Measurements from ENCODE around the gene TMSB4X.
A peak's percentile ranks its signal among the peaks of the same experiment; 100 is the strongest.
"Not testable (repeated sequence)": the region's sequence is repeated elsewhere in the genome, so short reads cannot be mapped to it uniquely, and the experiment has no call there.

TMSB4X gene

DNA sequence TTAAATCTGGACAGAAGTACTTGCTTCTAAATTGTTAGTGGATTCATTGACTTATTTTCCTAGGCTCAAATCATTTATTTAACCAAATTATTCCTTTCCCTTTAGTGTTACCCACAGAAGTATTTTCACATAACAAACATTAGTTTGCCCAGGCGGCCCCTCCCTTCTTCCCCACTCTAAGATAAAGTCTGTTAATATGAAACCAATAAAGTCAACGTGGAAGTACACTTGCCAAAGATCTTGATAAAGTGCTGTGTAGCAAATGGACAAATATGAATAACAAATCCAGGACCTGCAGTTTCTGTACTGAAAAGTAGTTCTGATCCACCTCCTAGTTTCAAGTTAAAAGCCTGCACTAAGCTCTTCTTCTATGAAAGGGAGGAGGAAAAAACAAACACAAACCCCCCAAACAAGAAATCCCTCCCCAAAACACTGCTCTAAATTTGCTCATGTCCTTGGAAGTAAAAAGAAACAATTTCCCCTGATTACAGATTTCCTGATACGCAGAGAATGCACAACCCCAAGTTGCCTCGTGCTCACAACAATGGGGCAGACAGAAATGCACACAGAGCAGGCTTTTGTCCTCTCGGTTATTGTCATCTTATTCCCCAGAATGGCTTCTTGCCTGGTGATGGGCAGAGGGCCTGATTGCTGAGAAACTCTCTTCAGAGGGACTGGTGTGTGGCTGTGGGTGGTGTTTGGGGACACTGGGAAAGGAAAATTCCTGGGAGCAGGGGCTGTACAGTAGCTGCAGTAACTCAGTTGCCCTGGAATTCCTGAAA is 23.2 kb downstream of the TMSB4X start:
- no peak for DNase-seq

DNA sequence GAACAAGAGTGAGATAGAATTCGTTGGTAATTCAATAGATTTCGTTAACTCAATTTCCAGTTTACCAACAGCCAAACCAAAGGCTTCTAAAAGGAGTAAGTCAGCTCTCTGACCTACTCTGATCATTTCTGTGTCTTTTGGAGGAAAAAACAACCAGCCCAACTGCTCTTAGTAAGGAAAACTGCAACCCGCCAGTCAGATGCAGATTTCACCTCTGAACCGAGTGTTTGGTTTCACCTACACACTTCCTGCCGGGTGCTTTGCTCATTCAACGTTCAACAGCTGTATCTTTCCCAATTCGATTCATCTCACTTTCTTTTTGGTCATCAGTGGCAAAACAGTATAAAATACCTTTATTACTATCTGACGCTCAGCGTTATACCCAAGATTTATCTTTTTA is 24.5 kb downstream of the TMSB4X start:
- DNase-seq = no peak

DNA sequence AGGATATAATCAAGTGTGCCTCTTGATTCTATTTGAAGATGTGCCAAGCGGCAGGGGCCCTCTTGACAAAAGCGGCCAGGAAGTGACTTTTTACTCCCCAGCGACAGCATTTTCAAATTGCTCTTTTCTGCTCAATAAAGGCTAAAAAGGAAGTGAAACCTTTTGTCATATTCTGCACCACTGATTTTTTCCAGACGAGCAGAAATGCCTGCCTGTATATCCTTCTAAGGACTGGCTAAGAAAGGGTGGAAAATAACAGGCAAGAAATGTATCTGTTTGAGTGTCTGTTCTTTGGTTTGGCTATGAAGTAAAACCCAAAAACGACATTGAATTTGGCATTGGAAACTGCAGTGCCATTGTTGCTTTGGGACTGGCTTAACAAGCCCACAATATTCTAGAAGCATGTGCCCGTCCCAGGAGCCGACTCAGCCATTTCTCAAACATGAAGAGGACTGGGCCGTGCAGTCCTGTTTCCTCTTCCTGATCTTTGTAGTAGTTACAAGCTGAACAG is 25.4 kb downstream of the TMSB4X start:
- DNase-seq = peak; percentile 26

GRCh38 chrX:13001097-13001496 is 26.2 kb downstream of the TMSB4X start:
- DNase-seq = no peak

DNA sequence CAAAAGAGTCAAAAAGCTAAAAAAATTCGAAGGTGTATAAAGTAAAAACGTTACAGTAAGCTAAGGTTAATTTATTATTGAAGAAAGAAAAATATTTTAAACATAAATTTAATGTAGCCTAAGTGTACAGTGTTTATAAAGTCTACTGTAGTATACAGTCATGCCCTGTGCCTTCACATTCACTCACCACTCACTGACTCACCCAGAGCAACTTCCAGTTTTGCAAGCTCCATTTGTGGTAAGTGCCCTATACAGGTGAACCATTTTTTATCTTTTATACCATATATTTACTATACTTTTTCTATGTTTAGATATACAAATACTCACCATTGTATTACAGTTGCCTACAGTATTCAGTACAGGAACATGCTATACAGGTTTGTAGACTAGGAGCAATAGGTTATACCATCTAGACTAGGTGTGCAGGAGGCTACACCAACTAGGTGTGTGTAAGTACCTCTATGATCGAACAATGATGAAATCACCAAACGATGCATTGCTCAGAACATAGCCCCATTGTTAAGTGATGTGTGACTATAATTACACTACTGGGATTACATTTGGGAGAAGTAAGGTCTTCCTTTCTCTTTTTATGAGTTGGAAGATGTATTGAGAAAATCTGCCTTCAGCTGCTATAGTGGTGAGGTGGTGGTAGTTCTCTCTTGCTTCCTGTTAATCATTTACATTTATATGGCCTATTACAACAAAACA is 27.2 kb downstream of the TMSB4X start:
- no peak for DNase-seq

DNA sequence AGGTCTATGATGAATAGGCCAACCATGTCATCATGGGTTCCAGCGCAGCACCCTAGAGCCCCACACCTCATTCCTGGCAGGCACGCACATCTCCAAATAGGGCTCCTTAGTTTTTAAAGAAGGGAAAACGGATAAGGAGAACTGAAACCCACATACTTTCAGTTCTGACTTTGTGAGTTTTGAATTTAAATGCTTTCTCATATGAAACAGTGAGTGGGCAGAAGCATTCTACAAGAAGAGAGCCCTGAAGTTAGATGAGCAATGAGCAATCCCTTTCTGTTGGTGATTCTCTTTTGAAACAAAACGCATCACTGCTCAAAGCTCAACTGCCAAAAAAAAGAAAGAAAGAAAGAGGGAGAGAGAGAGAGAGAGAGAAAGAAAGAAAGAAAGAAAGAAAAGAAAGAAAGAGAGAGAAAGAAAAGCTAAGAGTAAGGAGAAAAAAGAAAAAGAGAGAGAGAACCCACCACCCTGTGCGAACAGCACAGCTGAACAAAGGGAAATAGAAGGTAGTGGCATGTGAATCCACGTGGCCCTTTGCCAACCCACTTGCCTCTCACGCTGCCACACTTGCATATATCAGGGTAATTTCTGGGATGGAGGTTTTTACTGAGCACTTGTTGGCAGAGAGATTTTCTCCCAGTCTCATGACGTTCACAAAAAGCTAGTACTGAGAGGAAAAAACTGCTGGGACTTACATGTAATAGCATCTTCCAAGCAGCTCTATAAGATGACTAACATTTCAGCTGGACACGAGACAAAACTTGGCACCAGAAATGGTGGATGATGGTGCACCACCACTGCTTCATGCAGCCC is 31.0 kb downstream of the TMSB4X start:
- DNase-seq = no peak

DNA sequence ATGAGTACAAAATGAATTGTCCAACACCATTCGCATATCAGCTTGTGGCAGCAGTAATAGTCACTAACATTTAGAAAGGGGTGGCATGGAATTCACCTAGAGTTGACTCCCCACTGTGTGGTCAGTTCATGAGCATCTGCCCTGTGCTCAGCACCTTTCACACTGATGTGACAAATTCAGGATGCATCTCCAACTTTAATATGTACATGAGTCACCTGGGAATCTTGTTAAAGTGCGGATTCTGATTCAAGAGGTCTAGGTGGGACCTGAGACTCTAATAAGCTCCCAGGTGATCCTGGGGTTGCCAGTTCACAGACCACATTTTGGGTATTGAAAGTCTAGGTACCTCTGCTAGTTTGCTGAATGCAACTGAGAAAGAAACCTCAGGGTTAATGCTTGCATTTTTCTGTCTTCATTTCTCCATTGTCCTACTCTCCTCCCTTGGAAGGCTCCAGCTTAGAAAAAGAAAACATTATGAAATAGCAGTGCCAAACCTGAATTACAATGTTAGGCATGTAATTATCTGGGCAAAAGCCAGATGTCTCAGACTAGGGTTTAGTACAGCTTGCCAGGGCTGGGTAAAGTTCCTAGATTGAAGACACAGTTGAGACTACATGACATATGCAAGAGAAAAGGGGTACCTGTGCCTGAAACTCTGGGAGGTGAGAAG is 32.7 kb downstream of the TMSB4X start:
- DNase-seq = no peak

- DNase-seq = no peak
Observed at GRCh38 chrX:13008189-13008533, 33.3 kb downstream of the TMSB4X start.

- no peak for DNase-seq
Observed at GRCh38 chrX:13008851-13009250, 33.9 kb downstream of the TMSB4X start.

GRCh38 chrX:13009273-13009672 is 34.4 kb downstream of the TMSB4X start:
- peak; percentile 9 for DNase-seq

DNA sequence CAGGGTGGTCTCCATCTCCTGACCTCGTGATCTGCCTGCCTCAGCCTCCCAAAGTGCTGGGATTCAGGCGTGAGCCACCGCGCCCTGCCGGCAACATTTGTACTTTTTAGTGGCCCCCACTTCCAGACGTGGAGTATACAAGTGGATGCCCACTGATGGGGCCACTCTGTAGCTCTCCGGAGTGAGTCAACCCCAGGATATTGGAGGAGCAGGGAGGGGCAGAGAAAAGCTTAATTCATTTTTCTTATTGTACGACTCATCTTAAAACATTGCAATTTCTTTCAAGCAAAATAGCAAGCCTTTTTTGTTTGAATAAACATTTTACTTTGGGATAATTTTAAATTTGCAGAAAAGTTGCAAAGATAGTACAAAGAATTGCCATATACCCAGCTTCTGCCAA is 34.9 kb downstream of the TMSB4X start:
- no peak for DNase-seq

DNA sequence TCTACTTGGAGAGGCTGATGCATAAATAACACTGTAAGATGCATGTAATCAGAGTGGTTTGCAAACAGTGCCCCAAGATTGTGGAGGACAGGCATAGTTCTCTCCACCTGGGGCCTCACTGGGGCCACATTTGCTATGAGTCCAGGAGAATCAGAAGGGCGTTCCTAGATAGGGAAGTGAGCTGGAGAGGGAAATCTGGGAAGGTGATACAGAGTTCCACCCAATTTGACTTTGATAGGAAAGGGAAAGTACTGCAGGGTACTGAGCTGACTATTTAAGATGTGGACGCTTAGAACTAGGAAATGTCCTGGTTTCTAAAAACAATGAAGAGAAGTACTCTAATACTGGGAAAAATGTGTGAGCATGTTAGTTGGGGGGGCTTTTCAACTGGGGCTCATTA is 35.6 kb downstream of the TMSB4X start:
- no peak for DNase-seq

- no peak for DNase-seq
Observed at GRCh38 chrX:13013363-13014110, 38.6 kb downstream of the TMSB4X start.

DNA sequence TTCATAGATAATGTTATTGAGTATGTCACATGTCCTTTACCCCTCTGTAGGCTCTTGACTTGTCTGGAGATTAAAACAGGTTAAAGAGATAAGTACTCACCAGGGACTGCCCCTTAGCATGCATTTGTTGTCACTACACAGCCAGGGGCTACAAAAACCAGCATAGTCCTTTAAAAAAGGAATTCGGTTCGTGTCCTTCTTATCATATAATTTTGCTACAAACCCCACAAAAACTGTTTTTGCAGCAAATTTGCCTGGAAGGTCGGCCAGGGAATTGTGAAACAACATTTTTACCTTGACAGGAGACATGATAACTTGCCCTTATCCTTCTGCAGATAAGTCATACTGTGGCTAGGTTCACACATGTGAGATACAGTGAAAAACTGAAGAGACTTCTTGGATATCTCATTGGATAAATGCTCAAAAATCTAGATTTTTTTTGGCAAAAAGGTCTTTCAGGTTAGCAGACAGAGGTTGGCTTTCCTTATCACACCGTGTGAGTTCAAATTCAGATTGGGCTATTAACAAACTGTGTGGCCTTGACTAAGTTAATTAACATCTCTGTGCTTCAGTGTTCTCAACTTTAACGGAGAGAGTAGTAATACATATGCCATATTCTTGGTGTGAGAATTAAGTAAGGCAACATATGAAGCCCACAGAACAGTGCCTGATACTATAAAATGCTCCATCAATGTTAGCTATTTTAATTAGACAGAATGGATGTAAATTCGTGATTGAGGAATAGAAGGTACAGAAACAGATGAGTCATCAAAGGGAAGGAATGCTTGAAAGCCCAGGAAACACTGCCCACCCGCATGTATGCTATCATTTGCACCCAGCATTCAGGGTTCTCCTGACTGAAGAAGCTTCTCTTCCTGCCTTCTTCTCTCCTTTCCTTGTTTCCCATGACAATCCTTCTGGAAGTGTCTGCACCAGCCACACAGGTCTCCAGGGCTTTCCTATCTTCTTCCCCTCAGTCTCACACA is 39.5 kb downstream of the TMSB4X start:
- DNase-seq = no peak

DNA sequence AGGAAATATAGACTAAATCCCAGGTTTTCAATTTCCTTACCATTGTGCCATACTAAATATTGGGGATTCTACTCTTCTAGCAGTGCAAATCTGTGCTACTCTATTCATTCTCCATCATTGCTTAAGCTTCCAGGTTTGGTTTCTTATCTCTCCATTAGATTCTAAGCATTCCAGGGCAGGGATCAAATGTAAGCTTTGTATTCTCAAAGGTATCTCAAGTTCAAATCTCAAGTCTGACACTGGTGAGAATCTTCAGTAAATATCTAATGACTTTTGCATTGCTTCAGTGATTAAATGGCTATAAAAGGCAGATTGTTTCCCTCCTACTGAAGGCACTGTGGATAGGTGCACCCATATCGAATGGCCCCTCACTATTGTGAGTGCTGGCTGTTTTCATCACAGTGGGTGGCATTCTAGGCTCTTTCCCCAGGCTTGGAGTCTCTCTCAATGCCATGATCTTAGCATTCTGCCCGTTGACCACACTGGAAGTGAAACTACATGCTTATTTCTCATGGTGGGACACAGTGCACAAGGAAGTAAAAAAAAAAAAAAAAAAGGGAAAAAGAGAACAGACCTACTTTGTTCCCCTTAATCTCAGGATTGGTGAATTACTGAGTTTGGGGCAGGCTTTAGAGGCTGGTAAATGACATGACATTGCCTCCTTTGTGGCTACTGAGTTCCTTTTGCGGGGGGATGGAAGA is 40.8 kb downstream of the TMSB4X start:
- no peak for DNase-seq

GRCh38 chrX:13016731-13017130 is 41.8 kb downstream of the TMSB4X start:
- DNase-seq = not testable (repeated sequence)

DNA sequence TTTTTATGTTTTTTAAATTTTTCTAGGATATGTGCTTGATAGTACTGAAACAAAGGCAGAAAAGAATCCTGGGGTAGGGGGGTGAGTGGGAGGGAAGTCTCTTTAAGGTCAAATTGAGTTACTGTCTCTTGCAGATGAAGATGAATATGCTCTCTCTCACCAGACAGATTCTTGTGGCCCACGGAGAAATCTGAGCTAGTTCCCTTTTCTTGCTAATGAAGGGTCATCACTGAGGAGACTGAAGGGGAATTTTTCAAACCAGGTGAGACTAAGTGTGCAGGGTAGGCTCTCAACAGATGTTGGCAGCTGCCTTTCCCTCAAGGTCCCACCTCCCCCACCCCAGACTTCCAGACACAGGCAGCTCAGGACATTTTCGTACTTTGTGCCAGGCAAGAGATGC is 48.0 kb downstream of the TMSB4X start:
- no peak for DNase-seq

DNA sequence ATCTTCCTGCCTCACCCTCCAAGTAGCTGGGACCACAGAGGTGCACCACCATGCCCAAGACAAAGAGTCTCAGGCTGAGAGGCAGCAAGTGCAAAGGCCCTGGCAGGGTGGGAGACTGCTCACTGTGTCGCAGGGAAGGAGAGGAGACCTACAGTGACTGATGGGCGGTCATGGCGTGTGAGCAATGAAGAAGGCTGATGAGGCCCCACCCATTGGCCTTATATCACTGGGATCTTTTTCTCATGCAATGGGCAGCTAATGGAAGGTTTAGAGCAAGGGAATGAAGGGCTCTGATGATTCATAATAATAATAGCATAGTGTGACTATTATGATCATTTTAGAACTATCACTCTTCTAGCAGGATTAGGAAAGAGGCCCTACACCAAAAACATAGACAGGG is 48.7 kb downstream of the TMSB4X start:
- DNase-seq = no peak

- DNase-seq = no peak
Observed at GRCh38 chrX:13023979-13024378, 49.1 kb downstream of the TMSB4X start.

- DNase-seq = no peak
Observed at GRCh38 chrX:13024986-13025385, 50.1 kb downstream of the TMSB4X start.

Data from DMS79 treated with DMSO at 0.1 percent for 48 hours (cell line).